ENCODE measurements around the gene RANBP3L. TPM values are rescaled to one million over a fixed set of nuclear protein-coding genes. Genes with fewer than 3 reads are reported as not detected.

RANBP3L gene
- total RNA-seq, 1 donor from 2014 or later, result 0.13 TPM

GRCh38 chr5:36217567-36217966, 84.1 kb downstream of the RANBP3L start:
- H3K36me3 Mint-ChIP-seq (ENCODE audit: low read depth), result peaks cover 60% of the 10 kb centered on the region
- H3K27ac Mint-ChIP-seq, result no peak overlapping the region
- CTCF ChIA-PET, result interaction anchor here (1.3 kb wide), 1 partner anchor 288 kb away, joined by 3 read pairs; no protein-coding TSS in a partner anchor

GRCh38 chr5:36215910-36216309, 85.8 kb downstream of the RANBP3L start:
- ChIA-PET POLR2A (no interaction called here), CTCF (interaction anchor here (0.8 to 1.5 kb wide), 2 partner anchors 26 to 480 kb away, joined by 3 read pairs; partner anchors contain the start of gene NADK2)
- no peak for TF ChIP-seq CTCF (IDR thresholded peaks at IDR 0.05)
- Mint-ChIP-seq H3K4me1 (no peaks in the 10 kb centered on the region), H3K27ac (no peak overlapping the region), H3K36me3 (ENCODE audit: low read depth) (peaks cover 61% of the 10 kb centered on the region), H3K27me3 (no peaks in the 10 kb centered on the region), H3K4me3 (no peak overlapping the region), H3K9me3 (no peaks in the 10 kb centered on the region)
- DNase-seq, result no peak
- ATAC-seq (ENCODE audit: low read depth), result no peak
- intact Hi-C loops (cut with micrococcal nuclease), result no loop called here

More at GRCh38 chr5:36217567-36217966, 84.1 kb downstream of the RANBP3L start:
- ATAC-seq (ENCODE audit: low read depth) (no peak), DNase-seq (no peak)
- intact Hi-C loops (cut with micrococcal nuclease), result no loop called here
- H3K4me3 Mint-ChIP-seq, result no peak overlapping the region
- TF ChIP-seq CTCF (IDR thresholded peaks at IDR 0.05), result no peak
- no peaks in the 10 kb centered on the region for H3K4me1 Mint-ChIP-seq
- H3K27me3 Mint-ChIP-seq, result no peaks in the 10 kb centered on the region
- H3K9me3 Mint-ChIP-seq, result no peaks in the 10 kb centered on the region
- POLR2A ChIA-PET, result interaction anchor here (1.2 kb wide), 1 partner anchor 24 kb away, joined by 5 read pairs; the partner anchor contains the start of gene NADK2

DNA sequence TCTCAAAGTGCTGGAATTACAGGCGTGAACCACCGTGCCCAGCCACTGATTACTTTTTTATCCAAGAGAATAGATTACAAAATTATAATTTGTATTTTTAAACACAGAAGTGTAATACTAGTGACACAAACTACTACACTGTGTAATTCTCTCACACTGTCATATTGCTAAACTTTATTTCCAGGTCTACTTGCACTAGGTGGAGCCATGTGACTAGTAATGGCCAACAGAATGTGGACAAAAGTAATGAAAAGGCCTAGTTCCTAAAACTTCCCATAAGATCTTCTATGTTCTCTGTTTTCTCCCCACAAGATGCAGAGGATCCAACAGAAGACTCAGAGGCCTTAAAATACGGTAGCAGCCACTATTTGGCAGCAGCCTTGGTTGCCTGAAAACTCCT, 87.3 kb downstream of the RANBP3L start:
- Mint-ChIP-seq H3K27me3 (no peaks in the 10 kb centered on the region), H3K36me3 (ENCODE audit: low read depth) (peaks cover 56% of the 10 kb centered on the region), H3K4me3 (no peak overlapping the region), H3K4me1 (no peaks in the 10 kb centered on the region), H3K9me3 (no peaks in the 10 kb centered on the region), H3K27ac (no peak overlapping the region)
- intact Hi-C loops (cut with micrococcal nuclease), result loop anchor here (1.0 kb wide), 1 partner anchor 293 kb away; no protein-coding TSS in a partner anchor
- CTCF ChIA-PET, result interaction anchor here (0.9 to 1.5 kb wide), 3 partner anchors 292 to 481 kb away, joined by 3 to 4 read pairs (median 3); no protein-coding TSS in a partner anchor
- POLR2A ChIA-PET, result no interaction called here
- no peak for TF ChIP-seq CTCF (IDR thresholded peaks at IDR 0.05)
- ATAC-seq (ENCODE audit: low read depth), result no peak
- no peak for DNase-seq

- Mint-ChIP-seq H3K9me3 (no peaks in the 10 kb centered on the region), H3K36me3 (ENCODE audit: low read depth) (peaks cover 48% of the 10 kb centered on the region), H3K4me3 (no peak overlapping the region), H3K4me1 (no peaks in the 10 kb centered on the region), H3K27ac (no peak overlapping the region), H3K27me3 (no peaks in the 10 kb centered on the region)
- TF ChIP-seq CTCF (IDR thresholded peaks at IDR 0.05), result no peak
- DNase-seq, result no peak
- CTCF ChIA-PET, result no interaction called here
- POLR2A ChIA-PET, result no interaction called here
- ATAC-seq (ENCODE audit: low read depth), result no peak
- intact Hi-C loops (cut with micrococcal nuclease), result no loop called here
These were observed 92.0 kb downstream of the RANBP3L start for GRCh38 chr5:36209664-36210063.

- no peaks in the 10 kb centered on the region for H3K9me3 Mint-ChIP-seq
- TF ChIP-seq CTCF (IDR thresholded peaks at IDR 0.05), result no peak
- ATAC-seq (ENCODE audit: low read depth) (no peak), DNase-seq (no peak)
- ChIA-PET CTCF (no interaction called here), POLR2A (no interaction called here)
- H3K27ac Mint-ChIP-seq, result no peak overlapping the region
- H3K36me3 Mint-ChIP-seq (ENCODE audit: low read depth), result peaks cover 47% of the 10 kb centered on the region
- no peak overlapping the region for H3K4me3 Mint-ChIP-seq
- intact Hi-C loops (cut with micrococcal nuclease), result no loop called here
- no peaks in the 10 kb centered on the region for H3K4me1 Mint-ChIP-seq
- H3K27me3 Mint-ChIP-seq, result no peaks in the 10 kb centered on the region
These were observed 92.9 kb downstream of the RANBP3L start for GRCh38 chr5:36208786-36209185.

Measured in activated B cell treated with CpG ODN at 0.5 μM for 24 hours (primary cell).